ENCODE results near the gene DMAC2L. TPM values are rescaled to one million over a fixed set of nuclear protein-coding genes. Genes with fewer than 3 reads are reported as not detected.

Gene DMAC2L
- total RNA-seq, 1 experiment from 2014 or later: 8.9 TPM

GRCh38 chr14:50299585-50299984 lies 12.5 kb upstream of the DMAC2L start:
- Histone ChIP-seq H2AFZ (ENCODE audit: low read depth, low read length, poor library complexity, severe bottlenecking) (no peak overlapping the region), H3K4me1 (ENCODE audit: control insufficient read depth in 1 of 2, insufficient read depth in 2 of 2, low read length in 2 of 2) (no peaks in the 10 kb centered on the region), H3K4me3 (replicated peaks in 1 of 2; ENCODE audit: low read depth in 1 of 2, low read length in 2 of 2) (no peak overlapping the region), H3K9me3 (ENCODE audit: control insufficient read depth in 1 of 2, insufficient read depth in 1 of 2, low read depth in 1 of 2, low read length in 2 of 2) (no peaks in the 10 kb centered on the region), H3K79me2 (ENCODE audit: insufficient read depth, low read length) (peaks cover 43% of the 10 kb centered on the region), H3K9me2 (ENCODE audit: insufficient read depth) (no peaks in the 10 kb centered on the region), H3K27ac (ENCODE audit: low read depth, low read length) (no peak overlapping the region), H3K4me2 (ENCODE audit: low read length) (no peak overlapping the region), H4K20me1 (ENCODE audit: insufficient read depth) (no peaks in the 10 kb centered on the region), H3K9ac (ENCODE audit: low read length) (no peak overlapping the region), H3K36me3 (ENCODE audit: control insufficient read depth in 1 of 2, insufficient read depth in 2 of 2, low read length in 2 of 2) (peaks cover 0 to 3% of the 10 kb centered on the region in 2 experiments; a peak in 1 of 4 replicates), H3K27me3 (ENCODE audit: insufficient read depth, low read length) (no peaks in the 10 kb centered on the region)
- CTCF ChIA-PET: no interaction called here
- TF ChIP-seq SRF (IDR thresholded peaks at IDR 0.05; ENCODE audit: low read depth): no peak
- no peak for TF ChIP-seq RAD21 (IDR thresholded peaks at IDR 0.05; ENCODE audit: low read depth)
- no peak for TF ChIP-seq CEBPB (IDR thresholded peaks at IDR 0.05; ENCODE audit: low read depth)
- no peak for TF ChIP-seq ZNF274 (IDR thresholded peaks at IDR 0.05; ENCODE audit: low read depth, low read length)
- TF ChIP-seq ELF1 (IDR thresholded peaks at IDR 0.05; ENCODE audit: borderline replicate concordance, low read depth): no peak
- no peak for TF ChIP-seq EGR1 (IDR thresholded peaks at IDR 0.05; ENCODE audit: low read depth)
- TF ChIP-seq, protein P1, sequence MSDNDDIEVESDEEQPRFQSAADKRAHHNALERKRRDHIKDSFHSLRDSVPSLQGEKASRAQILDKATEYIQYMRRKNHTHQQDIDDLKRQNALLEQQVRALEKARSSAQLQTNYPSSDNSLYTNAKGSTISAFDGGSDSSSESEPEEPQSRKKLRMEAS (IDR thresholded peaks at IDR 0.05): no peak
- TF ChIP-seq, protein P2, sequence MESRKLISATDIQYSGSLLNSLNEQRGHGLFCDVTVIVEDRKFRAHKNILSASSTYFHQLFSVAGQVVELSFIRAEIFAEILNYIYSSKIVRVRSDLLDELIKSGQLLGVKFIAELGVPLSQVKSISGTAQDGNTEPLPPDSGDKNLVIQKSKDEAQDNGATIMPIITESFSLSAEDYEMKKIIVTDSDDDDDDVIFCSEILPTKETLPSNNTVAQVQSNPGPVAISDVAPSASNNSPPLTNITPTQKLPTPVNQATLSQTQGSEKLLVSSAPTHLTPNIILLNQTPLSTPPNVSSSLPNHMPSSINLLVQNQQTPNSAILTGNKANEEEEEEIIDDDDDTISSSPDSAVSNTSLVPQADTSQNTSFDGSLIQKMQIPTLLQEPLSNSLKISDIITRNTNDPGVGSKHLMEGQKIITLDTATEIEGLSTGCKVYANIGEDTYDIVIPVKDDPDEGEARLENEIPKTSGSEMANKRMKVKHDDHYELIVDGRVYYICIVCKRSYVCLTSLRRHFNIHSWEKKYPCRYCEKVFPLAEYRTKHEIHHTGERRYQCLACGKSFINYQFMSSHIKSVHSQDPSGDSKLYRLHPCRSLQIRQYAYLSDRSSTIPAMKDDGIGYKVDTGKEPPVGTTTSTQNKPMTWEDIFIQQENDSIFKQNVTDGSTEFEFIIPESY (IDR thresholded peaks at IDR 0.05; ENCODE audit: extremely low read depth, insufficient replicate concordance, low read length): no peak
- no peak for TF ChIP-seq JUND (IDR thresholded peaks at IDR 0.05)
- no peak for TF ChIP-seq POLR2A (IDR thresholded peaks at IDR 0.05; ENCODE audit: borderline replicate concordance, extremely low read depth, insufficient read depth, insufficient read length)
- no peak for TF ChIP-seq TCF7L2 (IDR thresholded peaks at IDR 0.05; ENCODE audit: borderline replicate concordance, extremely low read depth, insufficient read depth, insufficient read length)
- no peak for TF ChIP-seq ZFX (IDR thresholded peaks at IDR 0.05)
- no peak for TF ChIP-seq FOSL1 (IDR thresholded peaks at IDR 0.05; ENCODE audit: low read depth)
- TF ChIP-seq SIN3A (IDR thresholded peaks at IDR 0.05; ENCODE audit: low read depth): no peak
- no peak for TF ChIP-seq EZH2phosphoT487 (IDR thresholded peaks at IDR 0.05; ENCODE audit: borderline replicate concordance)
- TF ChIP-seq POLR2AphosphoS5 (IDR thresholded peaks at IDR 0.05; ENCODE audit: low read depth, low read length): no peak
- TF ChIP-seq, protein P3, sequence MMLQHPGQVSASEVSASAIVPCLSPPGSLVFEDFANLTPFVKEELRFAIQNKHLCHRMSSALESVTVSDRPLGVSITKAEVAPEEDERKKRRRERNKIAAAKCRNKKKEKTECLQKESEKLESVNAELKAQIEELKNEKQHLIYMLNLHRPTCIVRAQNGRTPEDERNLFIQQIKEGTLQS (IDR thresholded peaks at IDR 0.05): no peak
- TF ChIP-seq EZH2 (IDR thresholded peaks at IDR 0.05): no peak
- TF ChIP-seq REST (IDR thresholded peaks at IDR 0.05; ENCODE audit: low read depth): no peak
- POLR2A ChIA-PET: no interaction called here
- ATAC-seq (no peak), DNase-seq (ENCODE audit: low read depth, low spot score) (no peak)
- intact Hi-C loops (cut with micrococcal nuclease): no loop called here
- RAD21 ChIA-PET (ENCODE audit: low non-redundant PET in 1 of 2, low total read pairs in 2 of 2, uncharacterized antibody in 2 of 2, unreplicated experiment in 2 of 2): no interaction called here
- BruUV-seq (replicated peaks): no TSS peak
